GM19328 (cell line): ENCODE results near the gene LYVE1.

Experiments
- ATAC-seq: cut with Tn5 transposase; IDR thresholded peaks from one replicate; pipeline ENCODE4 v1.9.1; 2021; ENCODE audit warnings: mild to moderate bottlenecking, moderate library complexity; ENCODE audit not compliant: unreplicated experiment

Gene LYVE1

DNA sequence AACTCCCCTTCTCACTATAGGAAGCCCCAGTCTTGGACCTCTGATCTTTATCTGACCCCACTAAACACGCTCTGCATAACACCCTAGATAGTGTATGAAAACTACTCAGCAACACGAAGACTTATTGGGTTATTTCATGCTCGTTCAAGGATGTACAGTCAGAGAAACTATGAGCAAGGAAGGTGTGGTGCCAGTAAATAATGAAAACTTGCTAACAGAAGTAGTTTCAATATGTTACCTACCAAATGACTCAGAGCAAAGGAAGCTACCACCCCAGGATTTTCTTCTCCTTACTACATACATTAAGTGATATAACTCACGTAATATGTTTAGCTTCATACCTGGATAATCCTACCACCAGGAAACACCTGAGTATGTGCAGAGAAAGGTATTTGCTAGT, 25.9 kb upstream of the LYVE1 start:
- ATAC-seq, result no peak

- ATAC-seq, result no peak
Measured at GRCh38 chr11:10592331-10592730, 23.9 kb upstream of the LYVE1 start.

DNA sequence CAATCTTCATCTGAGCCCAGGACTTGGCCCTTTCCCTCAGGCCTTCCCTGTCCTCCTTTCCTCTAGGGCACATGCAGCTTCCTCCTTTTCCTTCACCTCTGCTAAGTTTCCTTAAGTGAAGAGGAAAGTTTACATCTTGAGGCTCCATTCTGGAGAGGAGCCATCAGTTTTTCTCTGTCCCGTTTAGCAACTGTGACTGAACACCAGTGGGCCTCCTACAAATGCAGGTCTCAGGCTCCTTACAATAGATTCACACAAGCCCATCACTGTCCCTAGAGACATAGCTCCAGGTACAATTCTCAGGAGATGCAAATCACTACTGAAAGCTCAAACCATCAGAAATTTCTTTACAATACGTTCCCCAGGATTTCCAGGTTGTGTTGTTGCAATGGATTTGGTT, 23.3 kb upstream of the LYVE1 start:
- ATAC-seq, result no peak

DNA sequence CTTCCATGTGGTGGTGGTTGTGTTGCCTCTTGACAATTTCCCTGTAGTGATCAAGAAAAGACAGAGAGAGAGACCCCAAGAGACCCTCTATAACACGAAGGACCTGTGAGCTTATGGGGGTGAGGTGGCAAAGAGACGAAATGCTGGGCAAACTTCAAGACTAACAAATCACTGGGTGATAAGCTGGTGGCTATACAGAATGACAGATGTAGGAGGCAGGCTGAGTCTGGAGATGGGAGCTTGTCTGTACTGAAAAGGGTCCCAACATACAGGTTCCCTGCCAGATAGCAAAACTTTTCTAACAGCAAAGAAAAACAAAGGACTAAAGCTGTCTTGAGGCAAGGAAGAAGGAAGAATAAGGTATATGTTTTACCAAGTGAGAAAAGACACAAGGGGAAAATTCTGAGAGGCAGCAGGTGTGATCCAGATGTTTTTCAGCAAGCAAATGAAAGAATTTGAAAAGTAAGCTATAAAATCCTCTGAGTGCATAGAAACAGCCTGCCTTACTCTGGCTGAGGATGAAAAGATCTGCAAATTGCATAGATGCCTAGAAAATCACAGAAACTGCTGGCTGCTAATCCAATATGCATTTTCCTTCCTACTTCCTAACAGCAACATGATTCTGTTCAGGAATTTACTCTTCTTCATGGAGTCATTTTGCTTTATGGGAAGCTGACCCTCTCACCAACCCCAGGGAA, 21.9 kb upstream of the LYVE1 start:
- no peak for ATAC-seq

DNA sequence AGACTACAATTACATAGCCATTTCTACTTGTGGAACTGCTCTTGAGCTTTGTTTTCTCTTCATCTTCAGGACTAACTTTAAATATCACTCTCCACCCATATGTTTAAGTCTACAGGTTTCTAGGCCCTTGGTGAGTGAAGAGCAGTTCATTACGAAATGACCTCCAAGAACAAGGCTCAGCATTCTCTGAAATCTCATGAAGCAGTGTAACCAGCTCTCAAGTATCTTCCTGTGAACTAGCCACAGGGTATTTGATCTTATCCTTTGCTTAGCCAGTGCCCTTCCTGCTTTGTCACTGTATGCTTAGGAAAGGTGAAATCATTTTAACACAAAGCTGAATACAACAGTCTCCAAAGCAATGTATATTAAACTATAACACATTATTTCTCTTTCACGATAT, 20.4 kb upstream of the LYVE1 start:
- ATAC-seq, result no peak

DNA sequence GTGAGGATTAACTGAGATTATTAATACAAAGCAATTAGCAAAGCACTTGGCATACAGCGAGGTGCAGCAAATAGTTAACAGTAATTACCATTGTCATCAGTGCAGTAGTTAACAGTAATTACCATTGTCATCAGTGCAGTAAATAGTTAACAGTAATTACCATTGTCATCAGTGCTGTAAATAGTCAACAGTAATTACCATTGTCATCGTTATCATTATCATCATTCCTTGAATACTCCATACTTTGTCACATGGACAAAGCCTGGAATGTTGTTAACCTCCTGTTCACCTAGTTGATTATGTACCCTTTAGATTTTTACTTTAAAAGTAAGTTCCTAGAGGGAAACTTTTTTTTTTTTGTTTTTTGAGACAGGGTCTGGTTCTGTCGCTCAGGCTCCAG, 19.5 kb upstream of the LYVE1 start:
- ATAC-seq, result no peak

GRCh38 chr11:10587388-10587787, 18.9 kb upstream of the LYVE1 start:
- no peak for ATAC-seq

DNA sequence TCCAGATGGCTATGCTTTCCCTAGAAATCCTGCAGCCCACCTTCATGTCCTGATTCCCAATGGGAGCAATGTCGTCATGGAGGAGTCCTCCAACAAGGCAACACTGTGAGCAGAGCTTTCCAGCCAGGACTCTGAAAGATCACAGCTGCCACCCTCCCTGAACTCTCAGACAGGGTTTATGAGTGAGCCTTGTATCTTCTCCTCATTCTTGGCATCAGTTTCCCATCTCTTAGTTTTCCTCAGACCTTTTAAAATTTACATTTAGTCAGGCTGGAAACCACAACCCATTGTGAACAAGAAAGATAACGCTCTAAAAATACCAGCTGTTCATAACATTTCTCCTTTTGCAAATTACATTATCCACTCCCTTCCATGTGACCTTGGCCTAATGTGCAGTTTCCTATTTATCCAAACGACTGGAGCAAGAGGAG, 15.6 kb upstream of the LYVE1 start:
- no peak for ATAC-seq

- ATAC-seq, result no peak
Measured at GRCh38 chr11:10581481-10582019, 13.1 kb upstream of the LYVE1 start.

- ATAC-seq, result no peak
Measured at GRCh38 chr11:10580623-10581022, 12.2 kb upstream of the LYVE1 start.

DNA sequence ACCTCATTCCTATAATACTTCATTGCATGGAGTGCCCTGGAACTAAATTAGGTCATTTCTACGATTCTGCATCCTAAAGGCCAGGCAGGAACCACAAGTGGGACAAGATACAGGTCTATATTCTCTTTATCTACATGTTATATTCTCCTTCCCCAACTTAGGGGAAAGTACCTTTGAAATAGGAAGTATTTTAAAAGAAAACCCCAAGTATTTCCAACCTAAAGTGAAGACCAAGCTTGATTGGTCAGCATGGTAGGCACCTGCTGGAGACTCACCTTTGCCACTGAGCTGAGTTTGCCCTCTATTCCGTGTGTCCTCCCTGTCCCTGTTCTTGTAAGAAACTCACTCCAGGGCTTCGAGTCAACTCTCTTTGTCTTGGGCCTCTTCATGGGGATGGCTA, 11.2 kb upstream of the LYVE1 start:
- ATAC-seq, result no peak

DNA sequence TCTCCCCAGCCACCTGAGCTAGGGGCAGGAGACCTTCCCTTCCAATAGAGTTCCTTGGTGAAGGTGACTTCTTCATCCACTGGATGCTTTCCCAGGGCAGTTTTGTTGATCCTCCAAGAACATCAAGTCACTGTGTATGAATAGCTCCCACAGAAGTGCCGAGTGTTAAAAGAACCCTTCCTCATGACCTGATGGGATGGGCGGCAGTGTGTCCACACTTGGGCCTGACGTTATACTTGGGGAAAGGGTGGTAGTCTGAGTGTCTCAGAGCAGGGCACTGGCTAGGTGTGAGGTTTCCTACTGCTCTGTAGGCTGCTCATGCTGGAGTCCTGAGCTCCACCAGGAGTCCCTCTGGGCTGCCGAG, 7.6 kb upstream of the LYVE1 start:
- no peak for ATAC-seq

- no peak for ATAC-seq
Measured at GRCh38 chr11:10575346-10576034, 7.0 kb upstream of the LYVE1 start.

GRCh38 chr11:10573556-10573955, 5.1 kb upstream of the LYVE1 start:
- no peak for ATAC-seq

DNA sequence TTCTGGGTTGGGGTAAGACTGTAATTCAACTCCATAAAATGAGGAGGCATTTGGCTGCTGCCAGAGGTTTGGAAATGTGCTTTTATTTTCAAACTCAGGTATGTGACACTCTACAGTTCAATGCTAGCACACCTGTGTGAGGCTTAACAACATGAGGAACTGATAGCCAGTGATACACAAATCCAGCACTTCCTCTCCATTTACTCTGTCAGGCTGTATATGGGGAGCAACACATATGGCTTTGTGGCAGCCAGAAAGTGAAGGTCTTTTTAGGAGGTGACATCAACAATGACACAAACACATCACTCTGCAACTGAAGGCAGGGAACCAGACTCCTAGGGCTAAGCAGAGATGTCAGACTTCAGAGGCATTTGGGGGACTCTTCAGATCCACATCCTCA, 4.6 kb upstream of the LYVE1 start:
- no peak for ATAC-seq

DNA sequence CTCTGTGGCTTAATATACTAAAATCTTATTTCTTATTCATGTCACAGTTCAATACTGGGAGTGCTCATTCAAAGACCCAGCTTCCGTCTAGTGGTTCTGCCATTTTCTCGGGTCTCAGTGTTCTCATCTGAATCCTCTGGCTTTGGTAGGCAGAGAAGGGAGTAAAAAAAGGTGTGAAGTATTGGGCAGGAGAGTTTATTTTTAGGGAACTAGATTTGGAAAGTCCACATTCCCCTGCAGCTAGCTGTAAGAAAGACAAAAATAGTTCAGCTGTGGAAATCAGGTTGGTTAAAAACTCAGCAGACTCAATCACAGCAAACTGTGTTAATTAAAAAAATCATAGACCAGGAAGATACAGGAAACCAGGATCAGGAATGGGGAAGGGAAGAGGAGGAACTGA, 4.1 kb upstream of the LYVE1 start:
- no peak for ATAC-seq

DNA sequence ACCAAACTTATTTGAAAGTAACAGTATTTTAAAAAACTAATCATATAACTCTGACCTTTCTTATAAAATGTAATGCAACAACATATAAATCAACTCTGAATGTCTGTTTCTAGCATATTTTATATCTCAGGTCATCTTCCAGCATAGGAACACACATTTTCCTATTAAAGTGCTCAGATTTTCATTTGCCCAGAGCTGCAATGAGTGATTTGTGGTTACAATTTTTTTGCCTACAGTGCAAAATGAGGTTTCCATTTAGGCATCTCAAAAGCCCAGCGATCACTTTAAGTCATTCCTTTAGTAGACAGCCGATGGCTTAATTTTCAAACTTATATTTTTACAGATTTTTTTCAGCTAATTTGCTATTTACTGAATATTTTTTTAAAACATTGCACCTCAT, 1.0 kb downstream of the LYVE1 start:
- ATAC-seq, result no peak

- ATAC-seq, result no peak
Measured at GRCh38 chr11:10566257-10566957, 2.1 kb downstream of the LYVE1 start.

GRCh38 chr11:10565493-10565892, 3.0 kb downstream of the LYVE1 start:
- no peak for ATAC-seq

- ATAC-seq, result no peak
Measured at GRCh38 chr11:10564696-10565318, 3.7 kb downstream of the LYVE1 start.

DNA sequence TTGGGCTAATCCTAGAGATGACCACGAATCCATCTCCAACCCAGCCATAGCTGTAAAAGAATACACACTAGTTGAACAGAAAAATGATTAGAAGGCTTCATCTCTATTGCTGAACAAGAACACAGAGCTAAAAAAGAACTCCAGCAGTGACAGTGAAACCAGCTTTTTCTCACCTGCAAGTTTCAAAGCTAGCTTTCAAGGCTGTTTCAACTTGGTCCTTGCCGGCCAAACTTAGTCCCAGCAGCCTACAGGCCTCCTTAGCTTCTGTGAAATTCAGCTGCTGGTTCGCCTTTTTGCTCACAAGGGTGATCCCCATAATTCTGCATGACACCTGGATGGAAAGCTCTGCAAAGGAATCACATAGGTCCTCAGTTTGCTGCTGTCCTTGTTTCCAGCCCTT, 4.4 kb downstream of the LYVE1 start:
- no peak for ATAC-seq

DNA sequence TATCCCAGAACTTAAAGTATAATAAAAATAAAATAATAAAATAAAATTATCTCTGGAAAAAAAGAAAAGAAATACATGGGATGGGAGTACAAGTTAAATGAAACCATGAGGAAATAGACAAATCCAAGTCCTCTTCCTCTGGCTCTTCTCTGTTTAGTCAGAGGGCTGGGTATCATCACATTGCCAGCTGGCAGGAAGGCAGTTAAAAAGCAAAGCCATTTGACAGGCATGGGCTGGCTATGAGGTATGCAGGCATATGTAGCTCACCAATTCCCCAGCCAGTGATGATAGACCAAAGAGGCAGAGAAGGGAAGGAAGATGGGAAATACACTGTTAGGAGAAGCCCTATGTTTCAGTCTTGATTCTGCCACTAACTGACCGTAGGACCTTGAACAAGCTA, 6.5 kb downstream of the LYVE1 start:
- ATAC-seq, result no peak
